Effector CD8-positive, alpha-beta T cell (primary cell): ENCODE data around the gene C12orf60.

Experiments used
- DNase-seq: peaks from one replicate; lab custom pipeline; 2025; lab: John Stamatoyannopoulos, UW

Gene C12orf60

GRCh38 chr12:14873440-14874185 is 70.1 kb downstream of the C12orf60 start:
- DNase-seq: no peak
